Endothelial cell of umbilical vein (primary cell): ENCODE results near the gene ZNF254.

Experiments used
- EZH2 ChIP-seq: IDR thresholded peaks from 2 replicates; pipeline ENCODE4 v1.6.1; 2012; ENCODE audit warnings: borderline replicate concordance, low read depth, mild to moderate bottlenecking, moderate library complexity, low read length, inconsistent platforms; ENCODE audit not compliant: severe bottlenecking
- FOS ChIP-seq: IDR thresholded peaks from 2 replicates; pipeline ENCODE4 v1.6.1; 2011; ENCODE audit warnings: mild to moderate bottlenecking, low read length, moderate library complexity, borderline replicate concordance; ENCODE audit not compliant: insufficient read depth
- POLR2A ChIP-seq: IDR thresholded peaks from 2 replicates; pipeline ENCODE4 v1.6.1; 2012; ENCODE audit warnings: low read depth, mild to moderate bottlenecking, control low read depth, low read length
- POLR2AphosphoS5 ChIP-seq: IDR thresholded peaks from 2 replicates; pipeline ENCODE4 v1.6.1; 2012; ENCODE audit warnings: low read depth, mild to moderate bottlenecking, control low read depth, low read length, moderate library complexity; ENCODE audit not compliant: insufficient read depth
- TF ChIP-seq, protein P1 (sequence below), 2 donors: IDR thresholded peaks; 1 replicate in 1 of 2; 2 replicates in 1 of 2; pipeline ENCODE4 v1.5.1; 2011; ENCODE audit warnings: low read length in 2 of 2, mild to moderate bottlenecking in 2 of 2, moderate library complexity in 2 of 2, control low read depth in 1 of 2, inconsistent platforms in 1 of 2, low read depth in 1 of 2; ENCODE audit not compliant: insufficient read depth in 1 of 2; ENCODE audit errors: extremely low read depth in 1 of 2
- TF ChIP-seq, protein P2 (sequence below): IDR thresholded peaks from 2 replicates; pipeline ENCODE4 v1.6.1; 2011; ENCODE audit not compliant: insufficient read depth, insufficient read length

DNA sequence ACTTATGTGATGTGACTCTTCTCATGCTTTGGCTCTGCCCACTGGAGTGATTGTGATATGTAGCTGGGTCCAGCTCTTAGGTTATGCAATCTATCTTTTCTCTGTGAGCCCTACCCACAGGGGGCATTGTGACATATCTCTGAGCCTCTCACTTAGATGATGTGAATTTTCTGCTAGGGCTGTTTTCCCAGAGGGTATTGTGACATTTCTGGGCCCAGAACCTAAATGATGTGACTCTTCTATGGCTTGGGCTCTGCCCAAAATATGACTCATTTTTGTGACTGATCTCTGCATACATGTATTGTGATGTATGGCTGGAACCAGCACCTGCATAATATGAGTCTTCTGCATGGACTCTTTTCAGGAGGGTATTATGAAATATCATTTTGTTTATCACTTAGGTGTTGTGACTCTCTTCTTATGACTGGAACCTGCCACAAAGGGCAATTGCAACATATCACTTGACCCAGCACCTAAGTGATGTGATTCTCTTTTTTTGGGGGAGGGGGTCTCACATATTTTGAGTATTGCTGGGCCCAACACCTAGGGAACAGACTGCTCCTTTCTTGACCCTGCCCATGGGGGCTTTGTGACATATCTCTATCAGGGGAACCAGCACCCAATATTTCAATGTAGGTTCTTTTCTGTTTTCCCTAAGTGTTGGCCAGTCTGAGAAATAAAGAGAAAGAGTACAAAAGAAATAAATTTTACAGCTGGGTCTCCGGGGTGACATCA, 12.1 kb upstream of the ZNF254 start:
- TF ChIP-seq EZH2 = no peak
- TF ChIP-seq FOS = no peak
- TF ChIP-seq, protein P1, sequence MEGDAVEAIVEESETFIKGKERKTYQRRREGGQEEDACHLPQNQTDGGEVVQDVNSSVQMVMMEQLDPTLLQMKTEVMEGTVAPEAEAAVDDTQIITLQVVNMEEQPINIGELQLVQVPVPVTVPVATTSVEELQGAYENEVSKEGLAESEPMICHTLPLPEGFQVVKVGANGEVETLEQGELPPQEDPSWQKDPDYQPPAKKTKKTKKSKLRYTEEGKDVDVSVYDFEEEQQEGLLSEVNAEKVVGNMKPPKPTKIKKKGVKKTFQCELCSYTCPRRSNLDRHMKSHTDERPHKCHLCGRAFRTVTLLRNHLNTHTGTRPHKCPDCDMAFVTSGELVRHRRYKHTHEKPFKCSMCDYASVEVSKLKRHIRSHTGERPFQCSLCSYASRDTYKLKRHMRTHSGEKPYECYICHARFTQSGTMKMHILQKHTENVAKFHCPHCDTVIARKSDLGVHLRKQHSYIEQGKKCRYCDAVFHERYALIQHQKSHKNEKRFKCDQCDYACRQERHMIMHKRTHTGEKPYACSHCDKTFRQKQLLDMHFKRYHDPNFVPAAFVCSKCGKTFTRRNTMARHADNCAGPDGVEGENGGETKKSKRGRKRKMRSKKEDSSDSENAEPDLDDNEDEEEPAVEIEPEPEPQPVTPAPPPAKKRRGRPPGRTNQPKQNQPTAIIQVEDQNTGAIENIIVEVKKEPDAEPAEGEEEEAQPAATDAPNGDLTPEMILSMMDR (IDR thresholded peaks at IDR 0.05; ENCODE audit: extremely low read depth in 1 of 2, insufficient read depth in 1 of 2, low read depth in 1 of 2, low read length in 2 of 2) = no peak
- TF ChIP-seq, protein P2, sequence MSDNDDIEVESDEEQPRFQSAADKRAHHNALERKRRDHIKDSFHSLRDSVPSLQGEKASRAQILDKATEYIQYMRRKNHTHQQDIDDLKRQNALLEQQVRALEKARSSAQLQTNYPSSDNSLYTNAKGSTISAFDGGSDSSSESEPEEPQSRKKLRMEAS = no peak
- no peak for TF ChIP-seq POLR2A
- no peak for TF ChIP-seq POLR2AphosphoS5
